Measurements from ENCODE around the gene PHLDB2. TPM values are rescaled to one million over a fixed set of nuclear protein-coding genes. Genes with fewer than 3 reads are reported as not detected.

PHLDB2 gene
- total RNA-seq, 2 experiments from 2014 or later = 0.75 to 0.81 TPM

DNA sequence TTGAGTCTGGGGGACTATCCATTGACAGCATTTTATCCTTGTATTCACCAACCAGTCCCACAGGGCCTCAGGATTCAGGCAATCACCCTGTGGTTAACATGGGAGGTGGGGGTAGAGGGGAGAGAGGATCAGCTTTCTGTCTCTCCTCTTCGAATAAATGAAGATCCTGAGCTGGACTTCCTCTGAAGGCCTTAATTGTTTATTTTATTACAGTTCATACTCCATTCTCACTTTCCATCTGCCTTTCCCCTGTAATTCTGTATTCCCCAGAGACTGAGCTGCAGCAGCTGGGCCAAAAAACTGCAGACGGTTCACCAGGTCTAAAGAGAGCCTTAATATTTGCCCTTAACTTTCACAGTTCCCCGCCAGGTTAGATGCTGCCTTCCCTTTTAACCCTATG, 151.6 kb downstream of the PHLDB2 start:
- ChIA-PET POLR2A (no interaction called here), CTCF (interaction anchor here (0.8 to 20.3 kb wide), 4 partner anchors 15 to 41 kb away, joined by 3 to 515 read pairs (median 28); partner anchors contain the start of genes ABHD10 and TAGLN3)
- Mint-ChIP-seq H3K4me3 (no peak overlapping the region), H3K9me3 (ENCODE audit: low read depth) (no peaks in the 10 kb centered on the region), H3K36me3 (ENCODE audit: low read depth) (no peaks in the 10 kb centered on the region), H3K4me1 (peaks cover 17% of the 10 kb centered on the region), H3K27me3 (no peaks in the 10 kb centered on the region), H3K27ac (no peak overlapping the region)
- intact Hi-C loops (cut with DNase I, micrococcal nuclease) = loop anchor here in 1 of 2 experiments (10.0 kb wide), 1 partner anchor 116 kb away; no protein-coding TSS in a partner anchor
- ATAC-seq (no peak), DNase-seq (no peak)

DNA sequence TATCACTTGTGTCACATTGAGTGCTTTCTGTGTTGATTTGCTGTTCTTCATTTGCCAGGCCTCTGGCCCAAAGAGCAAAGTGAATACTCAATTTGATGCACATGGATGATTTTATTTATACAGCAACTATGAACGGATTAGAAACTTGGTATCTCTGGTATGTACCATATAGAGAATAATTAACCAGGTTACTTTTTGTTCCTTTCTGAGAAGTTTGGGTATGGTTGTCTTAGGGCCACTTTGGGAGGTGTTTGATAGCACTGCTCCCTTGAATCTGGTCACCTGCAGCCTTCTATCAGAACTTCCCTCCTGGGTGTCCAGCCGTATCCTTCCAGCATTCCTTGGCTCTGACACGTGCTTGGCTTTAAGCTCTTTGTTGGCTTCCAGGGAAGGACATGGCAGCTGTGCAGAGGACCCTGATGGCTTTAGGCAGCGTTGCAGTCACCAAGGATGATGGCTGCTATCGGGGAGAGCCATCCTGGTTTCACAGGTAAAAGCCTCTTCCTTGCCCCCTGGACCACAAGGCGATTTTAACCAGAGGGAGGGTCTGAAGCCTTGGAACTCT, 152.4 kb downstream of the PHLDB2 start:
- ChIA-PET CTCF (interaction anchor here (0.6 to 20.3 kb wide), 8 partner anchors 16 to 346 kb away, joined by 3 to 515 read pairs (median 40); partner anchors contain the start of genes ABHD10 and TAGLN3), POLR2A (no interaction called here)
- no peak for DNase-seq
- intact Hi-C loops (cut with DNase I, micrococcal nuclease) = loop anchor here in 1 of 2 experiments (10.0 kb wide), 1 partner anchor 117 kb away; no protein-coding TSS in a partner anchor
- H3K36me3 Mint-ChIP-seq (ENCODE audit: low read depth) = no peaks in the 10 kb centered on the region
- H3K27ac Mint-ChIP-seq = no peak overlapping the region
- H3K4me3 Mint-ChIP-seq = no peak overlapping the region
- ATAC-seq = no peak
- H3K9me3 Mint-ChIP-seq (ENCODE audit: low read depth) = no peaks in the 10 kb centered on the region
- H3K27me3 Mint-ChIP-seq = no peaks in the 10 kb centered on the region
- peaks cover 17% of the 10 kb centered on the region for H3K4me1 Mint-ChIP-seq

DNA sequence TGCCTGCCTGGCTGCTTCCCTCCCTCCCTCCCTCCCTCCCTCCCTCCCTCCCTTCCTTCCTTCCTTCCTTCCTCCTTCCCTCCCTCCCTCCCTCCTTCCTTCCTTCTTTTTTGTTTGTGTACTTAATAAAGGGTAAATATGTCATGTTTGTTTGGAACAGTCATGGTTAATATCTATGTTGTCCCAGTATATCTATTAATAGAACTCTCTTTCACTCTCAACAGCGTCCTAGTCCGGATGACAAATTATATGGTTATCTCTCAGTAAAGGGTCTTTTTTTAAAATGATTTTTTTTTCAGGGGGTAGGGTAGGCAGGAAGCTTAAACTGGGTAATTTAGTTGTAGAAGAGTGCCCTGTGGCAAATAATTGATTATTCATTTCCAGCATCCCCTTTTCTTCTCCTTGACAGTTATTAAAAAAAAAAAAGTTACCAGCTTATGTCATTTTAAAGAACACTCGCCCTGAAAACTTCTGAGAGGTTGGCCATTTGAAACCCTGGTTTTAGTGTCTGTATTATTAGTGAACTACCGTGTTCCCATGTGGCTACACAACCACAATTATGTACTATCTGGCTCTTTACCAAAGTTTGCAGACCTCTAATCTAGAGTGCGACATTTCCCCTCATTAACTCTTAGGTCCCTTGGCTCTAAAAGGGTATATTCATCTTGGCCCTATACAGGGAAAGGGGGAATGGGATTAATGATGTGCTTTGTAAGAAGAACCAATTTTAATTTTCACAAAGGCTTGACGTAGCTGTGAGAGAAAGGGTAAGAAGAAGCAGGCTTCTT, 153.3 kb downstream of the PHLDB2 start:
- intact Hi-C loops (cut with DNase I, micrococcal nuclease) = loop anchor here in 1 of 2 experiments (2.0 to 10.0 kb wide), 2 partner anchors 14 to 118 kb away; partner anchors contain the start of gene TAGLN3
- ChIA-PET POLR2A (interaction anchor here (0.7 kb wide), 1 partner anchor 9 kb away, joined by 3 read pairs; no protein-coding TSS in a partner anchor), CTCF (interaction anchor here (0.7 to 20.3 kb wide), 21 partner anchors 17 to 344 kb away, joined by 3 to 515 read pairs (median 8); partner anchors contain the start of genes ABHD10 and TAGLN3)
- Mint-ChIP-seq H3K27me3 (no peaks in the 10 kb centered on the region), H3K27ac (no peak overlapping the region), H3K4me3 (no peak overlapping the region), H3K9me3 (ENCODE audit: low read depth) (no peaks in the 10 kb centered on the region), H3K4me1 (peaks cover 20% of the 10 kb centered on the region), H3K36me3 (ENCODE audit: low read depth) (no peaks in the 10 kb centered on the region)
- ATAC-seq (no peak), DNase-seq (no peak)

DNA sequence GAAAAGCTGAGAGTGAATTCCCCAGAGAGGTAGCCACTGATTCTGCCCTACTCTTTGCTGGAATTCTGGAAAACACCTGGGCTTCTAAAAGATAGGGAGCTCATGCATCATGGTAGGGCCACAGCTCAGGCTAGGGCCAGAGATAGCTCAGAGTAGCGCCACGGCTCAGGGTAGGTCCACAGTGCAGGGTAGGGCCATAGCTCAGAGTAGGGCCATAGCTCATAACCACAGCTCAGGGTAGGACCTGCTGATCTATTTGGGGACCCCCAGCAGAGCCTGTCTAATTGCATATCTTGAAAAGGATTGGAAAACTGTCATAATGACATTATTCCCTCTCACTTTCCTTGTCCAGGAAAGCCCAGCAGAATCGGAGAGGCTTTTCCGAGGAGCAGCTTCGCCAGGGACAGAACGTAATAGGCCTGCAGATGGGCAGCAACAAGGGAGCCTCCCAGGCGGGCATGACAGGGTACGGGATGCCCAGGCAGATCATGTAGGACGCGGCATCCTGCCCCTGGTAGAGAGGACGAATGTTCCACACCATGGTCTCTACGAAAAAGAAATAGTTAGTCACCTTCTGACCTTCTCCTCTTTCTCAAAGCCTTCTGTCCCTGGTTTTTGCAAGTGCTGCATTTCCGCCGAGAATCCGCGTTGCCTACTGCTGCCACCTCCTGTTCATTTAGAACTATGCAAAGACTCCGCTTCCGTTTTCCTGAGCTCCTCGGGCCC, 154.2 kb downstream of the PHLDB2 start:
- no peak overlapping the region for H3K4me3 Mint-ChIP-seq

DNA sequence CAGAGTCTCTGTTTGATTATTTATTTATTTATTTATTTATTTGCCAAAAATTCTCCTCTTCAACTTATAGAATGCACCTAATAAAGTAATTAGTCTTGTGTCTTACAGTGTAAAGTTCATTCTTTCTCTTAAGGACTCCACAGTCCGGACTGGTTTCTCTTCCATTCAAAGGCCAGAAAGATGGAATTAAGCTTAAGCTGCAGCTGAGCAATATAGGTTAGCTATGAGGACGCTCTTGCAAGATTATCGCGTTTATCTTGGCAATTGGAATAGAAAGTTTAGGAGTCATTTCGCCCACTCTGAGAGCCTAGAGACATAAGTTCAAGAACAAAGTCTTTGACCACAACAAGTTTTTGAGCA, 154.7 kb downstream of the PHLDB2 start:
- H3K4me3 Mint-ChIP-seq = no peak overlapping the region
- peak; percentile 13 for ATAC-seq
- DNase-seq = no peak

More for the DNA sequence above, 154.2 kb downstream of the PHLDB2 start:
- Mint-ChIP-seq H3K9me3 (ENCODE audit: low read depth) (no peaks in the 10 kb centered on the region), H3K4me1 (peaks cover 20% of the 10 kb centered on the region), H3K27me3 (no peaks in the 10 kb centered on the region), H3K27ac (peak overlapping the region; percentile 29), H3K36me3 (ENCODE audit: low read depth) (no peaks in the 10 kb centered on the region)
- ChIA-PET POLR2A (interaction anchor here (0.6 to 0.7 kb wide), 3 partner anchors 10 to 130 kb away, joined by 3 to 5 read pairs (median 3); partner anchors contain the start of gene ABHD10), CTCF (interaction anchor here (0.6 to 20.3 kb wide), 55 partner anchors 9 to 501 kb away, joined by 3 to 515 read pairs (median 4); partner anchors contain the start of genes ABHD10, PHLDB2, TAGLN3 and TMPRSS7)
- intact Hi-C loops (cut with DNase I, micrococcal nuclease) = loop anchor here (1.0 to 10.0 kb wide), 7 partner anchors 11 to 344 kb away; partner anchors contain the start of gene TAGLN3 (in 1 of the 2)
- ATAC-seq (peak; percentile 96), DNase-seq (peak; percentile 82)

DNA sequence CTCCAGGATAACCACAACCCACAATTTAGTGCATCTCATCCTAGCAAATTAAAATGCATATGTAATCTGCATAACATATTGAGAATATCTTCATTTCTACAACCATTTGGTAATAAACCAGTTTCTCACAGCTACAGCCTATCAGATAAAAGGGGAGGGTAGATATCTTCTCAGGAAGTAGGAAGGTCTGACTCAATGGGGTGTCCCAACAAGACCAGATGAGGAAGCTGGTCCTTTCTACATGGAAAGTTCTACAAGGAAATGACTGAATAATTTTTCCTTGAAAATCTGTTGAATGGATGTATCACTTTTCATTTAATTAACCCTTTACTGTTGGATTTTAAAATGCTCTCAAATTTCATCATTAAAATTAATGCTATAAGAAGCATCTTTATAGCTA, 158.0 kb downstream of the PHLDB2 start:
- peaks cover 20% of the 10 kb centered on the region for H3K4me1 Mint-ChIP-seq
- H3K9me3 Mint-ChIP-seq (ENCODE audit: low read depth) = no peaks in the 10 kb centered on the region
- intact Hi-C loops (cut with DNase I, micrococcal nuclease) = loop anchor here in 1 of 2 experiments (10.0 kb wide), 1 partner anchor 122 kb away; no protein-coding TSS in a partner anchor
- DNase-seq (no peak), ATAC-seq (no peak)
- CTCF ChIA-PET = interaction anchor here (0.6 to 20.3 kb wide), 10 partner anchors 9 to 638 kb away, joined by 3 to 515 read pairs (median 5); partner anchors contain the start of genes ABHD10, PHLDB2 and TAGLN3
- H3K27ac Mint-ChIP-seq = no peak overlapping the region
- no peak overlapping the region for H3K4me3 Mint-ChIP-seq
- POLR2A ChIA-PET = no interaction called here
- no peaks in the 10 kb centered on the region for H3K36me3 Mint-ChIP-seq (ENCODE audit: low read depth)
- no peaks in the 10 kb centered on the region for H3K27me3 Mint-ChIP-seq

More for the DNA sequence above, 154.7 kb downstream of the PHLDB2 start:
- Mint-ChIP-seq H3K27me3 (no peaks in the 10 kb centered on the region), H3K4me1 (peaks cover 20% of the 10 kb centered on the region), H3K36me3 (ENCODE audit: low read depth) (no peaks in the 10 kb centered on the region), H3K27ac (peak overlapping the region; percentile 17), H3K9me3 (ENCODE audit: low read depth) (no peaks in the 10 kb centered on the region)
- CTCF ChIA-PET = interaction anchor here (0.6 to 20.3 kb wide), 53 partner anchors 9 to 500 kb away, joined by 3 to 515 read pairs (median 4); partner anchors contain the start of genes ABHD10, PHLDB2, TAGLN3 and TMPRSS7
- intact Hi-C loops (cut with DNase I, micrococcal nuclease) = loop anchor here (1.0 to 10.0 kb wide), 7 partner anchors 11 to 344 kb away; partner anchors contain the start of gene TAGLN3 (in 1 of the 2)
- POLR2A ChIA-PET = interaction anchor here (0.6 to 0.7 kb wide), 3 partner anchors 9 to 130 kb away, joined by 3 to 5 read pairs (median 3); partner anchors contain the start of gene ABHD10

DNA sequence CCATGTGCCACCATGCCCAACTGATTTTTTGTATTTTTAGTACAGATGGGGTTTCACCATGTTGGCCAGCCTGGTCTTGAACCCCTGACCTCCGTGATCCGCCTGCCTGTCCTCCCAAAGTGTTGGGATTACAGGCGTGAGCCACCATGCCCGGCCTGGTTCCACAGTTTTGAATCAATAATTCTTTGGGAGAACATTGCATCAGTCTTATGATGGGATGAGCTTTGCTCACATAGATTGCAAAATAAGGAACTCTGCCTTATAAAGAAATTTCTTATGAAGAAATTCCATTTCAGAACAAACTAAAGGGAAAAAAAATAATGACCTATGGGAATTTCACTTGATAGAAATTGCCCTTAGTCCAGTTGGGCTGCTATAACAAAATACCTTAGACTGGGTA, 159.6 kb downstream of the PHLDB2 start:
- H3K27me3 Mint-ChIP-seq = no peaks in the 10 kb centered on the region
- H3K36me3 Mint-ChIP-seq (ENCODE audit: low read depth) = no peaks in the 10 kb centered on the region
- intact Hi-C loops (cut with DNase I, micrococcal nuclease) = loop anchor here in 1 of 2 experiments (10.0 kb wide), 1 partner anchor 124 kb away; no protein-coding TSS in a partner anchor
- no peak for ATAC-seq
- ChIA-PET POLR2A (interaction anchor here (0.6 kb wide), 1 partner anchor 16 kb away, joined by 3 read pairs; no protein-coding TSS in a partner anchor), CTCF (interaction anchor here (20.3 kb wide), 1 partner anchor 23 kb away, joined by 515 read pairs; the partner anchor contains the start of gene TAGLN3)
- DNase-seq = no peak
- H3K4me1 Mint-ChIP-seq = peaks cover 8% of the 10 kb centered on the region
- H3K9me3 Mint-ChIP-seq (ENCODE audit: low read depth) = no peaks in the 10 kb centered on the region
- no peak overlapping the region for H3K4me3 Mint-ChIP-seq
- no peak overlapping the region for H3K27ac Mint-ChIP-seq

DNA sequence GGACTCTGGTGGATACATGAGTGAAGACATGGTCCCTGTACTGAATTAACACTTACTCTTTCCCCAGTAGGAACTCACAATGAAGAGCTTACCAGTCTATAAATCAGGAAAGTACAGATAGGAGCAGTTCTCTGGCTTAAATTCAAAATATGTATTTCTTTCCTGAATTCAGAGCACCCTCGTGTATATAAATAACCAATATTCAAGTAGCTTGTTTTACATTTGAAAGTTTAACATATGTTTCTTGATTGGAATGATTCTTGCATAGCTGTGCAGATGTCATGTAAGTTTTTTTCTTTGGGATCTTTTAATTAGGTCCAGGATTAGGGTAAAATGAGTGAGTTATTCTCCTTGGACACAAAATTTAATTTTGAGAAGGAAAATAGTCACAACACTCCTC, 160.7 kb downstream of the PHLDB2 start:
- DNase-seq (no peak), ATAC-seq (no peak)
- ChIA-PET POLR2A (no interaction called here), CTCF (interaction anchor here (1.0 to 20.3 kb wide), 3 partner anchors 22 to 24 kb away, joined by 3 to 515 read pairs (median 5); partner anchors contain the start of gene TAGLN3)
- H3K27ac Mint-ChIP-seq = no peak overlapping the region
- H3K4me1 Mint-ChIP-seq = peaks cover 3% of the 10 kb centered on the region
- no peak overlapping the region for H3K4me3 Mint-ChIP-seq
- H3K9me3 Mint-ChIP-seq (ENCODE audit: low read depth) = no peaks in the 10 kb centered on the region
- no peaks in the 10 kb centered on the region for H3K36me3 Mint-ChIP-seq (ENCODE audit: low read depth)
- intact Hi-C loops (cut with DNase I, micrococcal nuclease) = loop anchor here in 1 of 2 experiments (10.0 kb wide), 1 partner anchor 125 kb away; no protein-coding TSS in a partner anchor
- no peaks in the 10 kb centered on the region for H3K27me3 Mint-ChIP-seq

DNA sequence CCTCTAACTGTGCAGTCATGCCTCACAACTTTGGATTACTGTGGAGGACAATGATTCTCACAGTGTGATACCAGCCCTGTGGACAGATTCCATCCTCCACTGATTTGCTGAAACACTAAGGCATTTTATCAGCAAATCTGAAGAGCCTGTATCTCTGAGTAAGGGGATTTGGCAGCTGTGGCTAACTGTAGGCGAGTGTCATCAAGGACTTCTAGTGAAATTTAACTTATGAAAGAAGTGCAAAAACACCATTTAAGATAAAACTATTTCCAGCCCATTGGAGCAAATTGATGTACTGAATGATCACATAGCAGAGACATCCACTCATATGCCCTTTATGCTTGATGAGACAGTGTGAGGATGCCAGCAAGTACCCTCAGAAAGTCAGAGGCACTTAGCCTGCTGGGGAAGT, 161.6 kb downstream of the PHLDB2 start:
- Mint-ChIP-seq H3K4me3 (no peak overlapping the region), H3K27me3 (no peaks in the 10 kb centered on the region), H3K36me3 (ENCODE audit: low read depth) (no peaks in the 10 kb centered on the region), H3K4me1 (peaks cover 3% of the 10 kb centered on the region), H3K27ac (no peak overlapping the region), H3K9me3 (ENCODE audit: low read depth) (no peaks in the 10 kb centered on the region)
- intact Hi-C loops (cut with DNase I, micrococcal nuclease) = no loop called here
- DNase-seq = no peak
- no peak for ATAC-seq
- ChIA-PET CTCF (interaction anchor here (1.1 to 20.3 kb wide), 2 partner anchors 21 to 25 kb away, joined by 5 to 515 read pairs; partner anchors contain the start of gene TAGLN3), POLR2A (no interaction called here)

All from activated CD4-positive, alpha-beta T cell treated with anti-CD3 and anti-CD28 coated beads for 36 hours (primary cell).